Right lobe of liver (tissue), 4 donors: ENCODE measurements around the gene TLE1.

Experiments
- POLR2A ChIP-seq: fragments of 450-650 bp; IDR thresholded peaks from one replicate; pipeline ENCODE4 v1.6.1; 2017; ENCODE audit warnings: antibody characterized with exemption, mild to moderate bottlenecking
- TF ChIP-seq, protein P1 (sequence below), 4 donors: fragments of 200-600 bp in 3 of 4; fragments of 450-650 bp in 1 of 4; IDR thresholded peaks; one replicate each; pipeline versions ENCODE4 v1.5.1 to v1.8.0; 2016 to 2022; ENCODE audit warnings: antibody characterized with exemption in 4 of 4, mild to moderate bottlenecking in 2 of 4
- donor health status: DM: no; HTN: no; CAD: no.
- donor health status: DM: no; HTN: no; CAD: no.
- donor health status: DM: no; HTN: yes; CAD: no.

- TF ChIP-seq, protein P1, sequence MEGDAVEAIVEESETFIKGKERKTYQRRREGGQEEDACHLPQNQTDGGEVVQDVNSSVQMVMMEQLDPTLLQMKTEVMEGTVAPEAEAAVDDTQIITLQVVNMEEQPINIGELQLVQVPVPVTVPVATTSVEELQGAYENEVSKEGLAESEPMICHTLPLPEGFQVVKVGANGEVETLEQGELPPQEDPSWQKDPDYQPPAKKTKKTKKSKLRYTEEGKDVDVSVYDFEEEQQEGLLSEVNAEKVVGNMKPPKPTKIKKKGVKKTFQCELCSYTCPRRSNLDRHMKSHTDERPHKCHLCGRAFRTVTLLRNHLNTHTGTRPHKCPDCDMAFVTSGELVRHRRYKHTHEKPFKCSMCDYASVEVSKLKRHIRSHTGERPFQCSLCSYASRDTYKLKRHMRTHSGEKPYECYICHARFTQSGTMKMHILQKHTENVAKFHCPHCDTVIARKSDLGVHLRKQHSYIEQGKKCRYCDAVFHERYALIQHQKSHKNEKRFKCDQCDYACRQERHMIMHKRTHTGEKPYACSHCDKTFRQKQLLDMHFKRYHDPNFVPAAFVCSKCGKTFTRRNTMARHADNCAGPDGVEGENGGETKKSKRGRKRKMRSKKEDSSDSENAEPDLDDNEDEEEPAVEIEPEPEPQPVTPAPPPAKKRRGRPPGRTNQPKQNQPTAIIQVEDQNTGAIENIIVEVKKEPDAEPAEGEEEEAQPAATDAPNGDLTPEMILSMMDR (IDR thresholded peaks at IDR 0.05), result peak in 1 of 4 donors; percentile 16
- TF ChIP-seq POLR2A, result peak; percentile 34
These were observed 101.0 kb downstream of the TLE1 start for GRCh38 chr9:81588148-81588871.
